ENCODE measurements around the gene TNS3.

Gene TNS3

DNA sequence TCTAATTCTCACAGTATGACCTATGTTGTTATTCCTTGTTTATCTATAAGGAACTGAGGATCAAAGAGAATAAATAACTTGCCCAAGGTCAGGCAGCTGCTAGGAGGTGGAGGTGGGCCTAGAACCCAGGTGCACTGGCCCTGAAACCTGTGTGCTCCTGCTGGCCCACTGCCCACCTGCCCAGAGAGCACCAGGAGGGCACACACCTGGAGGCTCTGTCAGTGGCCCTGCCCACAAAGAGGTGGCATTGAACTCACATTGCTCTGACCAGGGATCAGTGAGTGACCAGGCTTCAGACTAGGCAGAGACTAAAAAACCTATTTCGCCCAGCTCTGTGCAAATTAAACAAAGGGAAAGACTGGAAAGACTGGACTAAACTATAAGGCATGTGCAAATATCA, 210.6 kb downstream of the TNS3 start:
- H3K4me3 ChIP-seq (ENCODE audit: control insufficient read depth, low read depth, low read length) = no peak overlapping the region
- no peak for DNase-seq (ENCODE audit: low read depth)
- TF ChIP-seq, protein P1, sequence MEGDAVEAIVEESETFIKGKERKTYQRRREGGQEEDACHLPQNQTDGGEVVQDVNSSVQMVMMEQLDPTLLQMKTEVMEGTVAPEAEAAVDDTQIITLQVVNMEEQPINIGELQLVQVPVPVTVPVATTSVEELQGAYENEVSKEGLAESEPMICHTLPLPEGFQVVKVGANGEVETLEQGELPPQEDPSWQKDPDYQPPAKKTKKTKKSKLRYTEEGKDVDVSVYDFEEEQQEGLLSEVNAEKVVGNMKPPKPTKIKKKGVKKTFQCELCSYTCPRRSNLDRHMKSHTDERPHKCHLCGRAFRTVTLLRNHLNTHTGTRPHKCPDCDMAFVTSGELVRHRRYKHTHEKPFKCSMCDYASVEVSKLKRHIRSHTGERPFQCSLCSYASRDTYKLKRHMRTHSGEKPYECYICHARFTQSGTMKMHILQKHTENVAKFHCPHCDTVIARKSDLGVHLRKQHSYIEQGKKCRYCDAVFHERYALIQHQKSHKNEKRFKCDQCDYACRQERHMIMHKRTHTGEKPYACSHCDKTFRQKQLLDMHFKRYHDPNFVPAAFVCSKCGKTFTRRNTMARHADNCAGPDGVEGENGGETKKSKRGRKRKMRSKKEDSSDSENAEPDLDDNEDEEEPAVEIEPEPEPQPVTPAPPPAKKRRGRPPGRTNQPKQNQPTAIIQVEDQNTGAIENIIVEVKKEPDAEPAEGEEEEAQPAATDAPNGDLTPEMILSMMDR (IDR thresholded peaks at IDR 0.05; ENCODE audit: control insufficient read depth, insufficient read depth, low read depth, low read length, missing control alignments) = no peak

- no peak overlapping the region for H3K4me3 ChIP-seq (ENCODE audit: control insufficient read depth, low read depth, low read length)
- TF ChIP-seq, protein P1 (IDR thresholded peaks at IDR 0.05; ENCODE audit: control insufficient read depth, insufficient read depth, low read depth, low read length, missing control alignments) = no peak
- no peak for DNase-seq (ENCODE audit: low read depth)
These were observed 211.4 kb downstream of the TNS3 start for GRCh38 chr7:47370461-47371042.

- no peak overlapping the region for H3K4me3 ChIP-seq (ENCODE audit: control insufficient read depth, low read depth, low read length)
- no peak for DNase-seq (ENCODE audit: low read depth)
- TF ChIP-seq, protein P1 (IDR thresholded peaks at IDR 0.05; ENCODE audit: control insufficient read depth, insufficient read depth, low read depth, low read length, missing control alignments) = no peak
These were observed 212.2 kb downstream of the TNS3 start for GRCh38 chr7:47369736-47370135.

DNA sequence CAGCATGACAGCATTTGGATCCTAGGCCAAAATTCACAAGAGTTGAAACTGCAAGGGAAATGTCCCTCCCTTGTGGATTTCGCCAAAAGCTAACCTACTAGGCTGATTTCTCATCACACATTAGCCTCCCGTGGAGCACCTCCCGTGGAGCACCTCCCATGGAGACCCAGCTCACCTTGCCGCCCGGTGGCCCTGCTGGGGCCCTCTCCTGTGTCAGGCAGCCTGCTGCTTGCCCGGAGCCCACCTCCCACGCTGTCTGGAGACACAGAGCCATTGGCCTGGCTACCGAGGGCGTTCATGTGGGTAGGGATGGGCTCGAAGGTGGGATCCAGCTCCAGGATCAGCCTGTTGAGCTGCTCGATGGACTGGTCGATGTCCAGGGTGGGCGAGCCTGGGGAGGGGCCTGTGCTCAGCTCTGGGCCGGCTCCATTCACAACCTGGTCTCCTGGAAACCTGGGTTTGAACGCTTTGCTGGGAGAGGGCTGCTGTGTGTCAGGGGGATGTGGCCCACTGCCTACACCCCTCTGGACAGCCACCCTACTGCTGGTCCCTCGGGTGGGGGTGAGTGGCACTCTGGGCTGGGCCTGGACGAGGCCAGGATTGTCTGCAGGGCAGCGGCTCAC, 213.6 kb downstream of the TNS3 start:
- TF ChIP-seq, protein P1 (IDR thresholded peaks at IDR 0.05; ENCODE audit: control insufficient read depth, insufficient read depth, low read depth, low read length, missing control alignments) = no peak
- H3K4me3 ChIP-seq (ENCODE audit: control insufficient read depth, low read depth, low read length) = no peak overlapping the region
- no peak for DNase-seq (ENCODE audit: low read depth)

- TF ChIP-seq, protein P1 (IDR thresholded peaks at IDR 0.05; ENCODE audit: control insufficient read depth, insufficient read depth, low read depth, low read length, missing control alignments) = no peak
- no peak overlapping the region for H3K4me3 ChIP-seq (ENCODE audit: control insufficient read depth, low read depth, low read length)
- no peak for DNase-seq (ENCODE audit: low read depth)
These were observed 214.5 kb downstream of the TNS3 start for GRCh38 chr7:47367369-47367768.

DNA sequence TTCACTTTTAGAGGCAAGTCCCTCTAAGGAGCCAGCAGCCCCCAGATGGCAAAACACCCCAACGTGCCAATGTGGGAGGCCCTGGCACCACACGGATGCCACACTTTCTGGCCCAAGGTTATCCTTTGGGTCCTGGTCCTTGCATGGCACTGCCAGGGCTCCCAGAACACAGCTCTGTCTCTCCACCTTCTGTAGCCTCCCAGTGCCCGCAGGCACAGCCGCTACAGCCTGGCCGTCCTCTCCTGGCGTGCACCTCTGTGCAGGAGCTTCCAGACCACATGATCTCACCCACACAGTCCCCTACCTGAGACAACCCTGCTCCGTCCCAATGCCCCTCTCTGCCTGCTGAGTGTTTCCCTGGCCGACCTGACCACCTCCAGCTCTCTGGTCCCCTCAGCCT, 215.0 kb downstream of the TNS3 start:
- TF ChIP-seq, protein P1 (IDR thresholded peaks at IDR 0.05; ENCODE audit: control insufficient read depth, insufficient read depth, low read depth, low read length, missing control alignments) = no peak
- no peak overlapping the region for H3K4me3 ChIP-seq (ENCODE audit: control insufficient read depth, low read depth, low read length)
- DNase-seq (ENCODE audit: low read depth) = no peak
